RWPE1 (cell line): ENCODE data around the gene PNMA1.

Experiments used
- CTCF ChIA-PET: fragments of 350-600 bp; sonication (Branson Sonifier 250); formaldehyde crosslinking; extraction: SDS; loops from one replicate; lab custom pipeline; 2021; lab: Yijun Ruan, JAX
- POLR2A ChIA-PET: fragments of 400-600 bp; formaldehyde crosslinking; extraction: SDS; loops from one replicate; lab custom pipeline; 2020; ENCODE audit warnings: antibody characterized with exemption; ENCODE audit not compliant: low non-redundant PET; lab: Yijun Ruan, JAX
- DNase-seq: peaks from one replicate; pipeline ENCODE4 v3.0.0; 2012; ENCODE audit warnings: low spot score
- H3K27ac ChIP-seq: fragments of 450-650 bp; 2 replicates; pipeline ENCODE4 v1.5.1; 2017
- TF ChIP-seq, protein P1 (sequence below): fragments of 450-650 bp; conservative IDR thresholded peaks from 2 replicates; pipeline ENCODE4 v1.5.1; 2017; ENCODE audit warnings: low read depth, mild to moderate bottlenecking

Gene PNMA1

DNA sequence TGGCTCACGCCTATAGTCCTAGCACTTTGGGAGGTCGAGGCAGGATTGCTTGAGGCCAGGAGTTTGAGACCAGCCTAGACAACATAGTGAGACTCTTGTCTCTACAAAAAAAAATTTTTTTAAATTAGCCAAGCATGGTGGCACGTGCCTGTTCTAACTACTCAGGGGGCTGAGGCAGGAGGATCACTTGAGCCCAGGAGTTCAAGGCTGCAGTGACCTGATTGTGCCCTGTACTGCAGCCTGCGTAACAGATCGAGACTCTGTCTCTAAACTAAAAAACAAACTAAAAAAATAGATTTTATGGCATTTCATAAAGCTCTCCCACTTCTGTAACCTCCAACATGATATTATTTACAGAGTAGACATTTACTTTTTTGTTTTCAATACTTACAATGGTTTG lies 29.6 kb downstream of the PNMA1 start:
- CTCF ChIA-PET: no interaction called here
- POLR2A ChIA-PET: interaction anchor here (0.6 kb wide), 1 partner anchor 94 kb away, joined by 4 read pairs; no protein-coding TSS in a partner anchor
- no peak for DNase-seq
- H3K27ac ChIP-seq: no peak overlapping the region
- TF ChIP-seq, protein P1, sequence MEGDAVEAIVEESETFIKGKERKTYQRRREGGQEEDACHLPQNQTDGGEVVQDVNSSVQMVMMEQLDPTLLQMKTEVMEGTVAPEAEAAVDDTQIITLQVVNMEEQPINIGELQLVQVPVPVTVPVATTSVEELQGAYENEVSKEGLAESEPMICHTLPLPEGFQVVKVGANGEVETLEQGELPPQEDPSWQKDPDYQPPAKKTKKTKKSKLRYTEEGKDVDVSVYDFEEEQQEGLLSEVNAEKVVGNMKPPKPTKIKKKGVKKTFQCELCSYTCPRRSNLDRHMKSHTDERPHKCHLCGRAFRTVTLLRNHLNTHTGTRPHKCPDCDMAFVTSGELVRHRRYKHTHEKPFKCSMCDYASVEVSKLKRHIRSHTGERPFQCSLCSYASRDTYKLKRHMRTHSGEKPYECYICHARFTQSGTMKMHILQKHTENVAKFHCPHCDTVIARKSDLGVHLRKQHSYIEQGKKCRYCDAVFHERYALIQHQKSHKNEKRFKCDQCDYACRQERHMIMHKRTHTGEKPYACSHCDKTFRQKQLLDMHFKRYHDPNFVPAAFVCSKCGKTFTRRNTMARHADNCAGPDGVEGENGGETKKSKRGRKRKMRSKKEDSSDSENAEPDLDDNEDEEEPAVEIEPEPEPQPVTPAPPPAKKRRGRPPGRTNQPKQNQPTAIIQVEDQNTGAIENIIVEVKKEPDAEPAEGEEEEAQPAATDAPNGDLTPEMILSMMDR: no peak

DNA sequence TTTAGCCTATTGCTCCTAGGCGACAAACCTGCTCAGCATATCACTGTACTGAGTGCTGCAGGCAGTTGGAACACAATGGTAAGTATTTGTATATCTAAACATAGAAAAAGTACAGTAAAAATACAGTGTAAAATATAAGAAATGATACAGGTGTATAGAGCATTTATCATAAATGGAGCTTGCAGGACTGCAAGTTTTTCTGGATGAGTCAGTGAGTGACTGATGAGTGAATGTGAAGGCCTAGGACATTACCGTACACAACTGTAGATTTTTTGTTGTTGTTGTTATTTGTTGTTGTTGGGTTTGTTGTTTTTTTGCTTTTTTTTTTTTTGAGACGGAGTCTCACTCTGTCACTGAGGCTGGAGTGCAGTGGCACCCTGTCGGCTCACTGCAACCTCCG lies 33.4 kb downstream of the PNMA1 start:
- no peak for DNase-seq
- POLR2A ChIA-PET: interaction anchor here (0.6 kb wide), 1 partner anchor 374 kb away, joined by 4 read pairs; no protein-coding TSS in a partner anchor
- H3K27ac ChIP-seq: no peak overlapping the region
- CTCF ChIA-PET: no interaction called here
- TF ChIP-seq, protein P1: no peak

DNA sequence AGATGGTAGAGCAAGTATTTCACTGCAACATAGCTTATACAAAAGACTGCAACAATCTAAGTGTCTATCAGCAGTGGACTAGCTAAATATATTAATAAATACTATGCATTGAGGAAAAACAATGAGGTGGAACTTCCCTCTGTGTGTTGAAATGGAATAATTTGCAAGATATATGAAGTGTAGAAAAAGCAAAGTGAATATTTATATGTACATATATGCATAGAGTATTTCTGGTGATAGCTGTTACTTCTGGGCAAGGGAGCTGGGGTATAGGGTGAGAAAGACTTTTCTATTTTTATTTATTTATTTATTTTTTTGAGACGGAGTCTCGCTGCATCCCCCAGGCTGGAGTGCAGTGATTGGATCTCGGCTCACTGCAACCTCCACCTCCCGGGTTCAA lies 35.5 kb downstream of the PNMA1 start:
- H3K27ac ChIP-seq: no peak overlapping the region
- ChIA-PET CTCF (no interaction called here), POLR2A (no interaction called here)
- TF ChIP-seq, protein P1: no peak
- DNase-seq: no peak

DNA sequence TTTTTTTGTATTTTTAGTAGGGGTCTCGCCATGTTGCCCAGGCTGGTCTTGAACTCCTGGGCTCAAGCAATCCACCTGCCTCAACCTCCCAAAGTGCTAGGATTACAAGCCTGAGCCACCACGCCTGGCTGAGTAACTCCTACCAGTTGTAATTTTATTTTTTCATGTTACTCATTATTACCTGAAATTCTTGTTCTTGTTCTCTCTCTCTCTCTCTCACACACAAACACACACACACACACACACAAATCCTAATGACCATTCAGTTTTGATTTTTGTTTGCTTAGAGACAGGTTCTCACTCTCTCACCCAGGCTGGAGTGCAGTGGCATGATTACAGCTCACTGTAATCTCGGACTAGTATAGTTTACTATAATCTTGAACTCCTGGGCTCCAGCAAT lies 39.2 kb downstream of the PNMA1 start:
- ChIA-PET POLR2A (interaction anchor here (0.5 kb wide), 1 partner anchor 97 kb away, joined by 4 read pairs; no protein-coding TSS in a partner anchor), CTCF (interaction anchor here (0.5 to 0.6 kb wide), 2 partner anchors 17 to 224 kb away, joined by 3 read pairs; no protein-coding TSS in a partner anchor)
- no peak overlapping the region for H3K27ac ChIP-seq
- TF ChIP-seq, protein P1: no peak
- no peak for DNase-seq

DNA sequence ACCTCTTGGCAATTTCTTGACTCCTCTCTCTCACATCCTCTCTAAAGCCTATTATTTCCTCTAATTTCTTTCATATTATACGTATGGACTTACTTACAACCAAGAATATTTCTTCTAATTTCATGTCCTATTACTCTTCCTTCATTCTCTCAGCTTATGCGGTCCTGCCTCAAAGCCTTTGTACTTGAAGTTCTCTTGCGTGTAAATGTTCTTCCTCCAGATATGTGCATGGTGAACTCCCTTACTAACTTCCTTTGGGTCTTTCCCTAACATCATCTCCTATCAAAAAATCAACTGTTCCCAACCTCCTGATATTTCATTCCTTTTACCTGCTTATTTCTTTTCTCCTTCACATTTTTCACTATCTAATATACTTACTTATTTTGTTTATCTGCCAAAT lies 46.3 kb downstream of the PNMA1 start:
- ChIA-PET CTCF (no interaction called here), POLR2A (no interaction called here)
- TF ChIP-seq, protein P1: no peak
- H3K27ac ChIP-seq: no peak overlapping the region
- no peak for DNase-seq

DNA sequence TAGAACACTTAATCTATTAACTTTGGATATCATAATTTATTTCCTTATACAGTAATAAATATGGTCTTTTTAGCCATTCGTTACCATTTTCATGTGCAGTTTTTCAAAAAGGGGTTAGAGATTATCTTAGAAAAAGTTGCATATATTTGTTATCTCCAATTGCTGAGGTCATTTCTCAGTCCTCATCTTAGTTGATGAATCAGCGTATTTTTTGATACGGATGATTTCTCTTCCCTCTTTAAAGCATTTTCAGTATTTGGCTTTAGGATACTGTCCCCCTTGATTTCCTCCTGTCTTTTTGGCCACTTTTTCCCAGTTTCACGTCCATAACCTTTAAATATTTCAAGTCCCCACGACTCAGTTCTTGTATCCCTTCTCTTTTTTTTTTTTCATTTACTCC lies 47.6 kb downstream of the PNMA1 start:
- ChIA-PET CTCF (interaction anchor here (0.6 kb wide), 1 partner anchor 532 kb away, joined by 3 read pairs; no protein-coding TSS in a partner anchor), POLR2A (no interaction called here)
- no peak for DNase-seq
- H3K27ac ChIP-seq: no peak overlapping the region
- TF ChIP-seq, protein P1: no peak
